GM12892 (cell line): ENCODE results near the gene SLC6A16.

Experiments used
- POLR2A ChIP-seq: IDR thresholded peaks from 2 replicates; pipeline ENCODE4 v1.6.1; 2011; ENCODE audit warnings: low read depth, low read length, control low read depth
- POLR2AphosphoS5 ChIP-seq: IDR thresholded peaks from 2 replicates; pipeline ENCODE4 v1.6.1; 2011; ENCODE audit warnings: low read depth, low read length, control low read depth

GRCh38 chr19:49282184-49282583 is 42.8 kb downstream of the SLC6A16 start:
- TF ChIP-seq POLR2AphosphoS5 (no peak), POLR2A (no peak)
